Keratinocyte (primary cell): ENCODE data around the gene SNPH.

Experiments used
- EZH2 ChIP-seq: IDR thresholded peaks from one replicate; pipeline ENCODE4 v1.6.1; 2012; ENCODE audit warnings: inconsistent platforms, mild to moderate bottlenecking, low read length, moderate library complexity
- TF ChIP-seq, protein P1 (sequence below), 3 experiments: IDR thresholded peaks in 1 of 3; conservative IDR thresholded peaks in 1 of 3; optimal IDR thresholded peaks in 1 of 3; 2 replicates in 2 of 3; 3 replicates in 1 of 3; pipeline versions ENCODE3 to v1.5.1; 2011; ENCODE audit warnings: low read length in 3 of 3, mild to moderate bottlenecking in 3 of 3, moderate library complexity in 2 of 3, control low read depth in 1 of 3, inconsistent platforms in 1 of 3; ENCODE audit not compliant: insufficient read depth in 2 of 3; ENCODE audit errors: extremely low read depth in 1 of 3

DNA sequence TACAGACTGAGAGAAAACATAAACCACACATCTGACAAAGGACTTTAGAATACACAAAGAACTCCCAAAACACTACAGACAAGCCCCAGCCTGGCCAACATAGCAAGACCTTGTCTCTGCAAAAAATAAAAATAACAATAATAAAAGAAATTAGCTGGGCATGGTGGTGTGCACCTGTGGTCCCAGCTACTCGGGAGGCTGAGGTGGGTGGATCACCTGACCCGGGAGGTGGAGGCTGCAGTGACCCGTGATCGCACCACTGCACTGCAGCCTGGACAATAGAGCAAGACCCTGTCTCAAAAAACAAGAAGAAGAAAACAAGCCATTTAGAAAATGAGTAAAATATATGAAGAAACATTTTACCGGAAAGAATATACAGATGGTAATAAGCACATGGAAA is 49.7 kb downstream of the SNPH start:
- no peak for TF ChIP-seq EZH2
- TF ChIP-seq, protein P1, sequence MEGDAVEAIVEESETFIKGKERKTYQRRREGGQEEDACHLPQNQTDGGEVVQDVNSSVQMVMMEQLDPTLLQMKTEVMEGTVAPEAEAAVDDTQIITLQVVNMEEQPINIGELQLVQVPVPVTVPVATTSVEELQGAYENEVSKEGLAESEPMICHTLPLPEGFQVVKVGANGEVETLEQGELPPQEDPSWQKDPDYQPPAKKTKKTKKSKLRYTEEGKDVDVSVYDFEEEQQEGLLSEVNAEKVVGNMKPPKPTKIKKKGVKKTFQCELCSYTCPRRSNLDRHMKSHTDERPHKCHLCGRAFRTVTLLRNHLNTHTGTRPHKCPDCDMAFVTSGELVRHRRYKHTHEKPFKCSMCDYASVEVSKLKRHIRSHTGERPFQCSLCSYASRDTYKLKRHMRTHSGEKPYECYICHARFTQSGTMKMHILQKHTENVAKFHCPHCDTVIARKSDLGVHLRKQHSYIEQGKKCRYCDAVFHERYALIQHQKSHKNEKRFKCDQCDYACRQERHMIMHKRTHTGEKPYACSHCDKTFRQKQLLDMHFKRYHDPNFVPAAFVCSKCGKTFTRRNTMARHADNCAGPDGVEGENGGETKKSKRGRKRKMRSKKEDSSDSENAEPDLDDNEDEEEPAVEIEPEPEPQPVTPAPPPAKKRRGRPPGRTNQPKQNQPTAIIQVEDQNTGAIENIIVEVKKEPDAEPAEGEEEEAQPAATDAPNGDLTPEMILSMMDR (optimal IDR thresholded peaks at IDR 0.05 in 1 of 3, IDR thresholded peaks at IDR 0.05 in 1 of 3, conservative IDR thresholded peaks at IDR 0.05 in 1 of 3; ENCODE audit: extremely low read depth in 1 of 3, insufficient read depth in 2 of 3, low read length in 3 of 3): no peak
